Ecto neural progenitor cell (in vitro differentiated cells): ENCODE measurements around the gene TAF9B.
"Not testable (repeated sequence)": the region's sequence is repeated elsewhere in the genome, so short reads cannot be mapped to it uniquely, and the experiment has no call there.

Experiments
- DNase-seq: peaks from one replicate; pipeline ENCODE4 v3.0.0-alpha.2; 2018; ENCODE audit warnings: low spot score

The TAF9B gene

GRCh38 chrX:78139160-78140123 lies at the start of gene TAF9B:
Gene TAF9B (minus strand): TSS chrX:78139650. CDS start chrX:78139611, 39 bp downstream.
- peak; percentile 86 for DNase-seq

- DNase-seq: no peak
Measured at GRCh38 chrX:78182881-78183280, 43.4 kb upstream of the TAF9B start.

GRCh38 chrX:78181307-78181706 lies 41.9 kb upstream of the TAF9B start:
- DNase-seq: no peak

GRCh38 chrX:78168065-78168464 lies 28.6 kb upstream of the TAF9B start:
- DNase-seq: no peak

GRCh38 chrX:78165425-78165824 lies 26.0 kb upstream of the TAF9B start:
- DNase-seq: no peak

GRCh38 chrX:78163175-78163574 lies 23.7 kb upstream of the TAF9B start:
- not testable (repeated sequence) for DNase-seq

- not testable (repeated sequence) for DNase-seq
Measured at GRCh38 chrX:78160711-78161110, 21.3 kb upstream of the TAF9B start.

GRCh38 chrX:78157846-78158245 lies 18.4 kb upstream of the TAF9B start:
- not testable (repeated sequence) for DNase-seq

- not testable (repeated sequence) for DNase-seq
Measured at GRCh38 chrX:78157373-78157772, 17.9 kb upstream of the TAF9B start.

GRCh38 chrX:78147002-78147540 lies 7.6 kb upstream of the TAF9B start:
- not testable (repeated sequence) for DNase-seq

- no peak for DNase-seq
Measured at GRCh38 chrX:78140206-78140605, 756 bp upstream of the TAF9B start.

- no peak for DNase-seq
Measured at GRCh38 chrX:78133238-78133960, 6.1 kb downstream of the TAF9B start.

GRCh38 chrX:78131117-78131516 lies 8.3 kb downstream of the TAF9B start:
- DNase-seq: no peak

GRCh38 chrX:78130396-78130795 lies 9.1 kb downstream of the TAF9B start:
- no peak for DNase-seq

- DNase-seq: no peak
Measured at GRCh38 chrX:78129714-78130113, 9.7 kb downstream of the TAF9B start.

GRCh38 chrX:78125781-78126180 lies 13.7 kb downstream of the TAF9B start:
- not testable (repeated sequence) for DNase-seq

- DNase-seq: no peak
Measured at GRCh38 chrX:78125148-78125547, 14.3 kb downstream of the TAF9B start.

GRCh38 chrX:78124307-78124706 lies 15.1 kb downstream of the TAF9B start:
- no peak for DNase-seq

GRCh38 chrX:78123190-78123589 lies 16.3 kb downstream of the TAF9B start:
- DNase-seq: no peak

- DNase-seq: no peak
Measured at GRCh38 chrX:78119521-78120227, 19.8 kb downstream of the TAF9B start.

- no peak for DNase-seq
Measured at GRCh38 chrX:78118628-78119027, 20.8 kb downstream of the TAF9B start.

- no peak for DNase-seq
Measured at GRCh38 chrX:78116766-78117165, 22.7 kb downstream of the TAF9B start.
